ENCODE measurements around the gene CCNO. TPM values are rescaled to one million over a fixed set of nuclear protein-coding genes. Genes with fewer than 3 reads are reported as not detected.

Gene CCNO
- total RNA-seq, 2 donors from 2014 or later = 2.5 to 2.6 TPM

DNA sequence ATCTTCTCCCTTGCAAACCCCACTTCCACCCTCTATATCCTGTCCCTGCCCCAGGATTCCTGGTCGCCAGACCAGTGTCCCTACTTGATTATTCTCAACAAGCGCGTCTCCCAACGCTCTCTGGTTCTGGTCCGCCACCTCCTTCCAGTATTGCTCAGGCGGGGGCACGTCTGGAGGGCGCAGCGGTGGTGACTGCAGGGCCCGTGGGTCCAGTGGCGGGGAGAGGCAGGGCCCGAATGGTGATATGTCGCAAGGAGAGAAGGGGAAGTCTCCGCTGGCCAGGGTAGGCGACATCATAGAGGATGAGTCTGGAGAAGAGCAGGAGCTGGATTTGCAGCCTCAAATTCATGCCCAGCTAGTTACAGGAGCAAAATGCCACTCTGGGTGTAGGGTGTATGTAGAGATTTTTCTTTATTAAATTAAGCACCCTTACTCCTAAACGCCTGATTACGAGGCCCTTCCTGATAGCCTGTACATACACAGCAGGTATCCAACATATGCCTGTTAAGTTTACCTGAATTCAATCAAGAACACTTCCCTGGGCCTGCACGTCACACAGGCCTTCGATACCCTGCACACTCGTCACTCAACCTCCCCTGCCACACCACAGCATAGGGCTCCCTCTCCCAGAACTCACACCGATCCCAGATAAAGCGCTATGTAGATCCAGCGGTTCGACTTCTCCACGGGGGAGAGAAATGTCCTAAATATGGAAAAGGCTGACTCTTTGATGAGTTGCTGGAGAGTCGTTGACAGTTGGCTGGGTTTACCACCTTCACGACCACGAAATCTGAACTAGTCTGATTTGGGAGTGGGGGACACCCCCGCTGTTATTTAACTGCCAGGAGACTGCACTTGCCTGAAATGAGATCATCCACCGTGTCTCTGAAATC, 11.1 kb downstream of the CCNO start:
- Histone ChIP-seq H3K9me3 (no peaks in the 10 kb centered on the region), H3K36me3 (no peaks in the 10 kb centered on the region), H3K4me1 (peaks cover 12% of the 10 kb centered on the region), H3K27me3 (peaks cover 73% of the 10 kb centered on the region), H3K27ac (no peak overlapping the region), H3K4me3 (no peak overlapping the region), H3K9ac (ENCODE audit: low read depth in 2 of 2, low read length in 2 of 2) (no peak overlapping the region)
- TF ChIP-seq, protein P1, sequence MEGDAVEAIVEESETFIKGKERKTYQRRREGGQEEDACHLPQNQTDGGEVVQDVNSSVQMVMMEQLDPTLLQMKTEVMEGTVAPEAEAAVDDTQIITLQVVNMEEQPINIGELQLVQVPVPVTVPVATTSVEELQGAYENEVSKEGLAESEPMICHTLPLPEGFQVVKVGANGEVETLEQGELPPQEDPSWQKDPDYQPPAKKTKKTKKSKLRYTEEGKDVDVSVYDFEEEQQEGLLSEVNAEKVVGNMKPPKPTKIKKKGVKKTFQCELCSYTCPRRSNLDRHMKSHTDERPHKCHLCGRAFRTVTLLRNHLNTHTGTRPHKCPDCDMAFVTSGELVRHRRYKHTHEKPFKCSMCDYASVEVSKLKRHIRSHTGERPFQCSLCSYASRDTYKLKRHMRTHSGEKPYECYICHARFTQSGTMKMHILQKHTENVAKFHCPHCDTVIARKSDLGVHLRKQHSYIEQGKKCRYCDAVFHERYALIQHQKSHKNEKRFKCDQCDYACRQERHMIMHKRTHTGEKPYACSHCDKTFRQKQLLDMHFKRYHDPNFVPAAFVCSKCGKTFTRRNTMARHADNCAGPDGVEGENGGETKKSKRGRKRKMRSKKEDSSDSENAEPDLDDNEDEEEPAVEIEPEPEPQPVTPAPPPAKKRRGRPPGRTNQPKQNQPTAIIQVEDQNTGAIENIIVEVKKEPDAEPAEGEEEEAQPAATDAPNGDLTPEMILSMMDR (IDR thresholded peaks at IDR 0.05) = no peak
- DNase-seq = no peak
- intact Hi-C loops (cut with DNase I) = loop anchor here (5.0 kb wide), 1 partner anchor 35 kb away; no protein-coding TSS in a partner anchor

DNA sequence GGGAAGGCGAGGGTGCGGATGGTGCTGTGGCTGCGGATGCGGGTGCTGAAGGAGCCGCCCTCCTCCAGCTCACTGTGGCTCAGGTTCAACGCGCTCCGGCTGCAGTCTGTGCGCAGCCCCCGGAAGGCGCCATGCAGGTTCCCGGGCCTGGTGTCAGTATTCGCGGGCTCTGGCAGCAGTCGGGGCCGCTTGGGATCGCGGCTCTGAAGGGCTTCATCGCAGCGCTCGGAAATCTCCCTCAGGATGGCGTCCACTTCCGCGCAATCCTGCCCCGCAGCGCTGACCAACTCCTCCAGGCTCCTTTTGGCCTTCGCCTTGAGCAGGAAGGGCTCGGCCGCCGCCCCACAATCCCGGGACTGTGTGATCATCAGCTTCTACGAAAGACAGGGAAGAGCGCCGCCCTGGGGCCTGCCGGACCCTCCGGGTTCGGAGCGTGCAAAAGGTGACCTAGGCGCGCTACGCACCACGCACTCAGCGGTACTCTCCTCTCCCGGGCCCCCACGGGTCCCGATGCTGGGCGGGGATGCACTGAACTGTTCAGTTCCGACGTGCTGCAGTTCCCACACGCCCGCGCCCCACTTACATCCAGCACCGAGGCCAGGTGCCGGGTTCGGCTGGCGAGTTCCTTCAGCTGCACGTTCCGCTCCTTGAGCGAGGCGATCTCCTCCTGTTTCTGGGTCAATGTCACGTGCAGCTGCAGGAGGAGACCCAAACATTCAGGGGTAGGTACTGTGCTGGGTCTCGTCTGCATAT, 12.8 kb downstream of the CCNO start:
- H3K4me1 ChIP-seq = peaks cover 8% of the 10 kb centered on the region
- H3K27ac ChIP-seq = no peak overlapping the region
- TF ChIP-seq, protein P1 (IDR thresholded peaks at IDR 0.05) = no peak
- H3K9me3 ChIP-seq = no peaks in the 10 kb centered on the region
- H3K27me3 ChIP-seq = peaks cover 56% of the 10 kb centered on the region
- peak overlapping the region; percentile 27 to 70 for H3K9ac ChIP-seq (ENCODE audit: low read depth in 2 of 2, low read length in 2 of 2)
- intact Hi-C loops (cut with DNase I) = loop anchor here (5.0 kb wide), 1 partner anchor 33 kb away; no protein-coding TSS in a partner anchor
- peak overlapping the region; percentile 36 for H3K4me3 ChIP-seq
- no peaks in the 10 kb centered on the region for H3K36me3 ChIP-seq
- DNase-seq = peak; percentile 65

DNA sequence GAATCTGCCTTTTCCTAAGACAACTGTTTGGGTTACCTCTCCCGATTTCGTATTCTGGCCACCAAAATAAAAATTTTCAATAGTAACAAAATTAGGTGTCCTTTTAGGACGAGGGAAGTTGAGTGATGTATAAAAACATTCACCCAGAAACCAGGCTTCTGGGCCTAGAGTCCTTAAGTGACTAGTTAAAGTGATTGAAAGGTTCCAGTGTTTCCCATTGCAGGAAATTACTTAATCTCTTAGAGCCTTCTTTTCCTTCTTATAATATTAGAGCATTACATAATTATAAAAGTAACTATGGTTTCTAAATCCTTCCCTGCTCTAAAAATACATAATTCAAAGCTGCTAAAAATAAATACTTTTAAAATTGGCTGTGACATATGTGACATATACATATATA, 13.6 kb downstream of the CCNO start:
- Histone ChIP-seq H3K27ac (no peak overlapping the region), H3K27me3 (peaks cover 48% of the 10 kb centered on the region), H3K9me3 (no peaks in the 10 kb centered on the region), H3K9ac (ENCODE audit: low read depth in 2 of 2, low read length in 2 of 2) (peak overlapping the region in 1 of 2 donors; percentile 70), H3K36me3 (no peaks in the 10 kb centered on the region), H3K4me1 (peaks cover 8% of the 10 kb centered on the region), H3K4me3 (no peak overlapping the region)
- TF ChIP-seq, protein P1 (IDR thresholded peaks at IDR 0.05) = no peak
- intact Hi-C loops (cut with DNase I) = loop anchor here (5.0 kb wide), 1 partner anchor 32 kb away; no protein-coding TSS in a partner anchor
- no peak for DNase-seq

DNA sequence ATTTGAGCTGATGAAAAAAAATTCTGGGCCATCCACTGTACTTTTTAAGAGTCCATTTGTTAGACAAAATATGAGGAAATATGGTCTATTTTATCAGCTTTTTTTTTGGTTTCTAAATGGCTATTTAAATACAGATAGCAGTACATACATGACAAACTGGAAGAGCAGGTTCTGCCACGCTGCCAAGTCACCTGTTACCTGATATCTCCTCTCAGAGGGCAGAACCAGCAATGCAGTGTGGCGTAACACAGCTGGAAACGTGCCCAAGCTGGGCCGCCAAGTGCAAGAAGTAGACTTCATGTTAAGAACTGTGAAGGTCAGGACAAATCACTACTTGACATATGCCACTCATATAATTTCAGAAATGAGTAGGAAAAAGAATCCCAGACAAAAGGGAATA, 14.4 kb downstream of the CCNO start:
- Histone ChIP-seq H3K4me1 (peaks cover 8% of the 10 kb centered on the region), H3K9ac (ENCODE audit: low read depth in 2 of 2, low read length in 2 of 2) (no peak overlapping the region), H3K36me3 (no peaks in the 10 kb centered on the region), H3K27ac (no peak overlapping the region), H3K27me3 (peaks cover 40% of the 10 kb centered on the region), H3K9me3 (no peaks in the 10 kb centered on the region), H3K4me3 (no peak overlapping the region)
- DNase-seq = peak; percentile 90
- intact Hi-C loops (cut with DNase I) = no loop called here
- TF ChIP-seq, protein P1 (IDR thresholded peaks at IDR 0.05) = no peak

DNA sequence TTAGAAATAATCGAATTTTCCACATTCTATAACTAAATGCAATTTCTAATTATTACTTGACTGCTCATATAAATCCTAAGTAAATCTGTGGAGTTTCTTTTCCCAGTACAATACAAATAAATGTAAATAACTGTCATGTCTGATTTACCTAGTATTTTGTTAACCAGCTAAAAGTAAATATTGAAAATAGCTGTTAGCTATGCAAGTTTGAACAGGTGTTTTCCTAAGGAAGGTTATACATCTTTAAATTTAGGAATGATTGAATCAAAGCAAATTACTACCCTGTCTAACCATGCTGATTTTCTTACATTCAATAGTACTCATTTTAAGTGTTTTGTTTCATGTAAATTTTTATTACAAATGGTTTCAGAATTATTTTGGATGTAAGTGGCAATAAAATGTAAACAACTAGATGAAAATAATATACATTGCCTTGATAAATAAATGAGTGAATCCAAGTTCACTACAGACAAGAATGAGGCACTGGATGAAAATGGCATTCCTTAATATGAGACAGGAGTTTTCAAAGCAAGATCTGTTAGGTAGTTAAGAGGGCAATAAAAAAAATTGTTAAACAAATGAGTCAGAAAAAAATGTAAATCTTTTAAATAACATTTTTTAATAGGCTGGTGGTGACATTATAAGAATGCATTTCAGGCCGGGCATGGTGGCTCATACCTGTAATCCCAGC, 22.1 kb downstream of the CCNO start:
- TF ChIP-seq, protein P1 (IDR thresholded peaks at IDR 0.05) = no peak
- Histone ChIP-seq H3K36me3 (no peaks in the 10 kb centered on the region), H3K4me3 (no peak overlapping the region), H3K4me1 (no peaks in the 10 kb centered on the region), H3K27me3 (no peaks in the 10 kb centered on the region), H3K27ac (no peak overlapping the region), H3K9me3 (no peaks in the 10 kb centered on the region), H3K9ac (ENCODE audit: low read depth in 2 of 2, low read length in 2 of 2) (no peak overlapping the region)
- DNase-seq = no peak
- intact Hi-C loops (cut with DNase I) = no loop called here
